ENCODE results near the gene GLP1R.

The GLP1R gene

GRCh38 chr6:39043776-39044175 is 4.8 kb upstream of the GLP1R start:
- in situ Hi-C loops (cut with HindIII; ENCODE audit: low sequenced_read_pairs) = no loop called here

GRCh38 chr6:39044181-39044580 is 4.4 kb upstream of the GLP1R start:
- in situ Hi-C loops (cut with HindIII; ENCODE audit: low sequenced_read_pairs) = no loop called here

GRCh38 chr6:39047434-39048327 is 900 bp upstream of the GLP1R start:
- in situ Hi-C loops (cut with HindIII; ENCODE audit: low sequenced_read_pairs) = no loop called here

- in situ Hi-C loops (cut with HindIII; ENCODE audit: low sequenced_read_pairs) = no loop called here
Measured at GRCh38 chr6:39049575-39050283, 1.1 kb downstream of the GLP1R start.

- in situ Hi-C loops (cut with HindIII; ENCODE audit: low sequenced_read_pairs) = no loop called here
Measured at GRCh38 chr6:39050453-39051112, 2.0 kb downstream of the GLP1R start.

- in situ Hi-C loops (cut with HindIII; ENCODE audit: low sequenced_read_pairs) = no loop called here
Measured at GRCh38 chr6:39051399-39052122, 3.0 kb downstream of the GLP1R start.

- in situ Hi-C loops (cut with HindIII; ENCODE audit: low sequenced_read_pairs) = no loop called here
Measured at GRCh38 chr6:39053016-39053624, 4.5 kb downstream of the GLP1R start.

- in situ Hi-C loops (cut with HindIII; ENCODE audit: low sequenced_read_pairs) = no loop called here
Measured at GRCh38 chr6:39053854-39054576, 5.4 kb downstream of the GLP1R start.

GRCh38 chr6:39054577-39055142 is 6.1 kb downstream of the GLP1R start:
- in situ Hi-C loops (cut with HindIII; ENCODE audit: low sequenced_read_pairs) = no loop called here

- in situ Hi-C loops (cut with HindIII; ENCODE audit: low sequenced_read_pairs) = no loop called here
Measured at GRCh38 chr6:39055661-39056060, 7.1 kb downstream of the GLP1R start.

- in situ Hi-C loops (cut with HindIII; ENCODE audit: low sequenced_read_pairs) = no loop called here
Measured at GRCh38 chr6:39056191-39056590, 7.6 kb downstream of the GLP1R start.

GRCh38 chr6:39056681-39057080 is 8.1 kb downstream of the GLP1R start:
- in situ Hi-C loops (cut with HindIII; ENCODE audit: low sequenced_read_pairs) = no loop called here

GRCh38 chr6:39057251-39058155 is 8.9 kb downstream of the GLP1R start:
- in situ Hi-C loops (cut with HindIII; ENCODE audit: low sequenced_read_pairs) = no loop called here

- in situ Hi-C loops (cut with HindIII; ENCODE audit: low sequenced_read_pairs) = no loop called here
Measured at GRCh38 chr6:39058471-39059147, 10.0 kb downstream of the GLP1R start.

GRCh38 chr6:39059496-39060310 is 11.1 kb downstream of the GLP1R start:
- in situ Hi-C loops (cut with HindIII; ENCODE audit: low sequenced_read_pairs) = no loop called here

- in situ Hi-C loops (cut with HindIII; ENCODE audit: low sequenced_read_pairs) = no loop called here
Measured at GRCh38 chr6:39060467-39061160, 12.0 kb downstream of the GLP1R start.

GRCh38 chr6:39061182-39061581 is 12.6 kb downstream of the GLP1R start:
- in situ Hi-C loops (cut with HindIII; ENCODE audit: low sequenced_read_pairs) = no loop called here

Data from DLD1 (cell line).